Renal cortical epithelial cell (primary cell): ENCODE measurements around the gene INSYN2B. TPM values are rescaled to one million over a fixed set of nuclear protein-coding genes. Genes with fewer than 3 reads are reported as not detected.

Experiments used
- DNase-seq: peaks from one replicate; pipeline ENCODE4 v3.0.0-alpha.2; 2011; ENCODE audit warnings: low read depth
- total RNA-seq: library from RNA; depleted of rRNA; stranded (reverse); fragments of >200 nt; gene quantifications from 2 replicates; pipeline ENCODE4 v1.2.3, GENCODE V29; 2014

INSYN2B gene
- total RNA-seq, result 0.52 and 1.5 TPM in 2 replicates

DNA sequence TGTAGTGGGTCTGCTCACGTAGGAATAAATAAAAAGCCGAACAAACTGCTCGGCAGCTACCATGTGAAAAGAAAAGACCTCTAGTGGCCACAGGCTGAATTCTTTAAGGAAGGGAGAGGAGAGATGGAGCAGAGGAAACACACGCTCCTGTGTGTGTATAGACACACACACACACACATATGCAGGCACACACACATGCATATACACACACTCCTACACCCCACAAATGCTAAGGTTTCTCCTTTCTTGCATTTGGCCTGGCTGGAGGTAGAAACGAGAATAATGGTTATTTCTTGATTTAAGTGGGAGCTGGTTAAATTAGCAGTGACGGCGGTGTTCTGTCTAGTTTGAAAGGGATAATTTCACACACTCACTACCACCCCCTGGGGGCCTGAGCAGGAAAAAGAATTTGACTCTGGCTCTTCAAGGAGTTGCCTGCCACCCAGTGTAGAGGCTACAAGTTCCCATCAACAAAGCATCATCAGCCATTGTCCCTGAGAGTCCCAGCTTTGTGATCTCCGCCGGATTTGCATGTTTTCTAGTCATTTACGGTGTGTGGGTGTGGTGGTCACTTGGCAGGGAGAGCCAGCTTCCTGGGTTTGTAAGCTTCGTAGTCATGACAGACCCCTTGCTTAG lies at the start of gene INSYN2B:
TSS of gene INSYN2B (minus strand) at position 78 of the 636 bp plus-strand sequence. CDS start 96,597 bp downstream, outside the sequence.
- DNase-seq, result peak; percentile 87

DNA sequence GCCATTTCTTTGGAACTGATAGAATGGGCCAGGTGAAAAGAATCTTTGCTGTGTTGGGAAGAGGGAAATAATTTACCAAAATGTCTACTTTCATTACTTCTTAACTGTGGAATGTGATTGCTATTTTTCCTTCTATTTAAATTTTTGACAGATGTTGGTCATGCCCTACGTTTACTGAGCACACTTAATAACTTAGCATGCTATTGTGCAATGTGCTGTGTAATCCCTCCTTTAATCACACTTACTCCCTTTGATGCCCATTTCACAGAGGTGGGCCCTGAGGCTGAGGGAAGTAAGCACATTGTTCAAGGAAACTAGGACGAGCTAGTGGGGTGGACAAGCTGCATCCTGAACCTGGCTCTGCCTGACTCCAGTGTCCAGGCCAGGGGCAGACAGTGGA lies 47.8 kb upstream of the INSYN2B start:
- peak; percentile 9 for DNase-seq

GRCh38 chr5:170025853-170026252 lies 45.6 kb upstream of the INSYN2B start:
- no peak for DNase-seq

- no peak for DNase-seq
These were observed 41.2 kb upstream of the INSYN2B start for GRCh38 chr5:170021506-170021905.

- DNase-seq, result no peak
These were observed 40.1 kb upstream of the INSYN2B start for GRCh38 chr5:170020423-170020822.

GRCh38 chr5:170012622-170013021 lies 32.3 kb upstream of the INSYN2B start:
- no peak for DNase-seq

DNA sequence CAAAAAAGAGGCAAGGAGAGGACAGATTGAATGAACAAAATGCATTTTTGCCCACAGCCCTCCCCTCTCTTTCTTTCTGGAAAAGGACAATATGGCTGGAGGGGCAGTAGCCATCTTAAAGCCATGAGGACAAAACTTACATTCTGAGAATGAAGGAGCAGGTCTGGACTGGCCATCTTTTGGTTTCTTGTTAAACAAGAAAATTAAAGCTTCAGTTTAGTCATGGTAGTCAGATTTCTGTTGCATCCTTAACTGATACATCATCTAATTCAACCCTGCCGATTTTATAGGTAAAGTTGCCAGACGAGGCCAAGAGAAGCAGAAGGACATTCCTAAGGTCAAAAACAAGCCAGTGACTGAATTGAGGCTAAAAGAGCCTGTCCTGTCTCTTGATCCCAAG lies 31.5 kb upstream of the INSYN2B start:
- no peak for DNase-seq

DNA sequence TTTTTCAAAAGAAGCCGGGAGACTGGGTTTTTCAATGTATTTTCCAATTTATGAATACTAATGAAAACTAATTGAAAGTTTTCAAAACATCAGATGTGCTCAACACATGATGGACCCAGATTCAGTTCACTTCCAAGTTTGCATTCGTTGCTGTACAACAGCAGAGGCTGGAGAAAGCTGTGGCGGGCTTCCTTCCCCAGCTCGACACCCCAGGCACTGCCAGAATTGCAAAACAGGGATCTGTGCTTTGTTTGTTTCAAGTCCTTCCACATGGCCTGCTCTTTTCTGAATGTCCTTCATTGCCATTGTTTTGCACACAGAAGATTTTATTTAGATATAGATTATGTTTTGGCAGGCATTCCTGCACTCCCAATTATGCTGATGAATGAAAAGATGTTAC lies 30.3 kb upstream of the INSYN2B start:
- no peak for DNase-seq

- no peak for DNase-seq
These were observed 28.1 kb upstream of the INSYN2B start for GRCh38 chr5:170008376-170008775.

GRCh38 chr5:170006021-170006420 lies 25.7 kb upstream of the INSYN2B start:
- peak; percentile 11 for DNase-seq

DNA sequence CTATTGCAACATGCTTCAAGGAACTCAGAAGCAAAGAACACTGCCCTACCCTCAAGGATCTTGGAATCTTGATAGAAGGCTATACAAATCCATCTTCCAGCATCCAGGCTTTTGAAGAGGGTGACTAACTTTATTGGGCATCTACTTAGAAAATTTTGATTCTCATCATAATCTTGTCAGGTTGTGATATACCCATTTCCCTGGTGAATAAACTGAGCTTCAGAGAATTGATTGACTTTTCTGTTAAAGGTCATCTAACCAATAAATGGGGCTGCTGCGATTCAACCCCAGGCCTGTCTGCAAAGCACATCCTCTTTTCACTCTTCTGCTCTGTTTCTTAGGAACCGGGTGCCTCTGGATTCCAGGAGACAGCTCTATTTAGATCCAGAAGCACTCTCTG lies 19.9 kb upstream of the INSYN2B start:
- no peak for DNase-seq

DNA sequence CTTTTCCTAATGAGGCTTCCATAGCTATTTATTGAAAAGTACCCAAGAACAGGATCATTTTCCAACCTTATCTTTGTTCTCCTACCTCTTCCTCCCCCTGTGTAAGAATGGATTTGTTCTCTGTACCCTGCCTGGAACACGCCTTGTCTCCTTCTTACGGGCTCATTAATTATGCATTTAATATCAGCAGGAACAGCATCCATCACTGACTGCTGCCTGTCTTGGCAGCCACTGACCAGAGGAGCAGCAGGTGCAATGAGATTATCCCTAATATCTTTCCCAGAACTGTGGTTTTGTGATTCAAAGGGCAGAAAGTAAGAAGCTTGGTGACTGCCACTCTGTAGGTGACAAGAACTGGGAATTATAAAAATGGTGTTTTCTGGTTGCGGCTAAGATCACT lies 19.3 kb upstream of the INSYN2B start:
- no peak for DNase-seq

DNA sequence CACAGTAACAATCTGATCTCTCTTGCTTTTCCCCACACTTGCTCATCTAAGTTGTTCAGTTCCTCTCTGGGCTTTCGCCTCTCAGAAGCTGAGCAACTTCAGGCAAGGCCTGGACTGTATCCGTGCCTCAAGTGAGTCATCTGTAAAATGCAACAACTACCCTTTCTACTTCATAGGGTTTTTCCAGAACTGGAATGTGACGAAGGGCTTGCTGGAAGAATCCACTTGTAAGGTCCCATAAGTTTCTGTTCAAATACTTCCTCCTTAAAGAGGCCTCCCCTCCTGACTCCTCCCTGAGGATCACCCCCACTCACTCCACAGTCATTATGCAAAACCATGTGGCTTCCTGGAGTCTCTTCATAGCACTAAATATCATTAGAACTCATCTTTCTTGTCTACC lies 17.5 kb upstream of the INSYN2B start:
- DNase-seq, result no peak

DNA sequence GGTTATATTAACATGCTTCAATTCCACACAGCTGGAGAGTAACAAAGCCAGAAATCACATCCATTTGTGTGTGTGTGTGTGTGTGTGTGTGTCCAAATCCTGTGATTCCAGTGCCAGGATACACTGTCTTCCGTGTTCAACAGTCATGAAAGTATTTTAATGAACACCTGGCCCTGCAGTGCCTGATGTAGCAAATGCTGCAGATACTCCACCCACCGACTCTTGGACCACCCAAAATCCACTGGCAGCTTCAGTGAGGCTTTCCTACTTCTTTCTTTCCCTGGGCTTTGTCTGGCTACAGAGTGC lies 13.1 kb upstream of the INSYN2B start:
- no peak for DNase-seq

GRCh38 chr5:169992789-169993484 lies 12.6 kb upstream of the INSYN2B start:
- DNase-seq, result no peak

DNA sequence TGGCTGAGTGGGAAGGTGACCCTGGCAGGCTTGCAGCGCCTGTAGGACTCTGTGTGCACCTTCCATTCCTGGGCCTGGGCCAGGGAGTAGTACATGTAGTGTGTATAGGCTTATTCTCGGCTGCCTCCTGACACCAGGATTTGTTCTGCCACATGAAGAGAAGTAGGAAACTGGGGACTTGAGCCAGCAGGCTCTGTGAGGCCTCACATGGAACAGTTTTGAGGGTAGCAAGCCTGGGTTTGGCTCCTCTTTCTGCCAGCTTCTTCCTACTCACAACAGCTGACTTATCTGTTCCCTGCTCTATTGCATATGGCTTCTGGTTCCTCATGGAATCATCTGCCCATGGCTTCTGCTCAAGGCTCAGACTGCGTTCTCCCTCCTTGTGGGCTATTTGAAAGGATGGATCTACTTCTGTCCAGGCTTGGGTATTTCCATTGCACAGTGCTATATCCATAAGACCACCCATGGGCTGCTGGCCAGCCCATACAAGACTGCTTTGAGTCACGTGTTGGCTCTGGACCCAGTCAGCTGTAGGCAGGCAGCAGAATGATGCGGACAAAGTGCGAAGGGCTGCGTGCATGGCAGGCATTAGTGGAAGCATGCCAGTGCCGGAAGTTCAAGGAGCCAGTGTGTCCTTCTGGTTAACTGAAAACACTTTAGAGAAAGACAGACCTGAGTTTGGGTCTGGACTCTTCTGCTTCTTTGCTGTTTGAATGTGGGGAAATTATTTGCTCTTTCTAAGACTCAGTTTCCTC lies 11.0 kb upstream of the INSYN2B start:
- no peak for DNase-seq

DNA sequence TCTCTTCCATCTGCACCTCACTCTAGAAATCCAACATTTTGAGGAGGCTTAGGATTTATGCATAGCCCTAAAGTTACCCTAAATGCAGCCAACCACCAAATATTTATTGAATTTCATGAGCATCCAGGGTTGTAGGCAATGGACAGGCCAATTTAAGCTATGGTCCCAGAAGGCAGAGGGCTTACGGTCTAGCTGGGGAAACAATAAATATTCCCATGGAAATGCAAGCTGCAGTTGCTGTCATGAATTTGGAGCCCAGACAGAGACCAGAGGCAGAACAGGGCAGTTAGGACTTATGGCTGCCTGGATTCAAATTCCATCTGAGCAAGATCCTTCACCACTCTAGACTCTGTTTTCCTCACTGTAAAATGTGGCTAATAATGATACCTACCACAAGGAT lies 9.1 kb upstream of the INSYN2B start:
- no peak for DNase-seq

GRCh38 chr5:169988947-169989346 lies 8.7 kb upstream of the INSYN2B start:
- DNase-seq, result peak; percentile 30

DNA sequence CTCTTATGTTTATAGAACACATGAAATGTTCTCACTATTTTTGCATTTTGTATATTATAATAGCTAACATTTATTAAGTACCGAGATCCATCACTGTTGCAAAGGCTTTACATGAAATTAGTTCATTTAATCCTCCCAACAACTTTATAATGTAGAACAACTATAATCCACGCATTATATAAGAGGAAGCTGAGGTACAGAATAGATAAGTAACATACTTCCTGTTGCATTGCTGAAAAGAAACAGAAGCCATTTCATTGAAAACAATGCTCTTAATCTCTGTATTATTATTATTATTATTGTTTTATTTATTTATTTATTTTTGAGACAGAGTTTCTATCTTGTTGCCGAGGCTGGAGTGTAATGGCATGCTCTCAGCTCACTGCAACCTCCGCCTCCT lies 7.9 kb upstream of the INSYN2B start:
- DNase-seq, result no peak

- DNase-seq, result no peak
These were observed 424 bp downstream of the INSYN2B start for GRCh38 chr5:169979871-169980270.

DNA sequence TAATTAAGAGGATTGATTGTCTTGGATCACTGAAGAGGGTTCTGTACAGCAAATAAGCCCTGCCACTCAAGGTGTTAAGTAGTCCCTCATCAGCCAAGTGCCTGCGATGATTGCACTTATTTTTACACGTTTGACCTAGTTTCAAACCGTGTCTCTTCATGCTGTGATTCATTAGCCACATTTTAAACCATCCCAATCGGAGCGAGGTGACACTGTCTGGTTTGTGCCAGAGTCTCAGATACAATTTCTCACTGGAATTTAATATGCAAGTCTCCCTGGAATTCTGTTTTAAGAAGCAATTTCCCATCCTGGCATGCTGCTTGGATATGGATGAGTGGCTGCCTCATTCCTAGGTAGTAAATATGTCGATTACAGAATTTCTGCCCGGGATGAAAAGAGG lies 1.6 kb downstream of the INSYN2B start:
- peak; percentile 54 for DNase-seq

DNA sequence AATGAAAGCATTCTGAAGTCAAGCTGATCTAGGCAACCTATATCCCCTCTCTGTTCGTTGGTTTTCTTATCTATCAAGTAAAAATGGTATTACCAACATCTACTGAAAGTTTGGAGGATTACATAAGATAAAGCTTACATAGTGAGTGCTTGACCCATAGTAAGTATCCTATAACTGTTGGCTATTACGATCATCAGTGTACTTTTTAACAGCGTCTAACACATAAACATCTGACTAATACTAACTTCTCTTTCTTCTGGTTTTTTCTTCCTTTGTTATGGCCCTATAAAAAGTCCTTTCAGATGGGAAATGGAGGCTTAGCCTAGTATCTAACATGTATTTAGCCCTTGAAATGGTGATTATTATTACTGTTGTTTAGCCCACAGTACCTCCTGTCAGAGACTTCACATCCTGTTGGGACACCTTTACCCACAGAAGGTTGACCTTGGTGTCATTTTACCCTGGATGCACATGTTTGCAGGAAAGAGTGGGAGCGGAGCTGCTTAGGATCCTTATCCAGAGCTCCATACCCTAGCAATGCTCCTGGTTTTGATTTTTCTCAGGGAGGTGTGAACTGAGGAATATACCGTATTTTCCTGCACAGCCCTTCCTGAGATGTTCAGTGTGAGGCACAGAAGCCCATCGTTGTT lies 6.0 kb downstream of the INSYN2B start:
- DNase-seq, result no peak

GRCh38 chr5:169973056-169973455 lies 7.2 kb downstream of the INSYN2B start:
- DNase-seq, result no peak
